Progenitor cell of endocrine pancreas (in vitro differentiated cells): Measurements from ENCODE around the gene IL12RB1. TPM values are rescaled to one million over a fixed set of nuclear protein-coding genes. Genes with fewer than 3 reads are reported as not detected.

Source experiments
- DNase-seq: peaks from one replicate; pipeline ENCODE4 v3.0.0; 2021; ENCODE audit warnings: low spot score; ENCODE audit not compliant: unreplicated experiment
- H3K27ac Mint-ChIP-seq: 2 replicates; pipeline ENCODE4 v1.8.0; 2021; ENCODE audit warnings: mild to moderate bottlenecking, moderate library complexity, mixed read lengths
- H3K27me3 Mint-ChIP-seq: 2 replicates; pipeline ENCODE4 v1.8.0; 2021; ENCODE audit warnings: mixed read lengths
- H3K36me3 Mint-ChIP-seq: 2 replicates; pipeline ENCODE4 v1.8.0; 2022; ENCODE audit warnings: mixed read lengths; ENCODE audit not compliant: insufficient read depth
- H3K4me1 Mint-ChIP-seq: 2 replicates; pipeline ENCODE4 v1.8.0; 2021; ENCODE audit warnings: low read depth, mixed read lengths
- H3K4me3 Mint-ChIP-seq: 2 replicates; pipeline ENCODE4 v1.8.0; 2021; ENCODE audit warnings: low read depth, mild to moderate bottlenecking, moderate library complexity, mixed read lengths
- H3K9me3 Mint-ChIP-seq: 2 replicates; pipeline ENCODE4 v1.8.0; 2021; ENCODE audit warnings: low read depth, mixed read lengths
- long read RNA-seq: library from polyadenylated mRNA; unstranded; transcript quantifications from one replicate; pipeline ENCODE4 v2.0.0, GENCODE V29; 2020
- total RNA-seq: library from RNA; stranded (reverse); gene quantifications from 2 replicates; pipeline ENCODE4 v1.2.1, GENCODE V29; 2021
- TF ChIP-seq, protein P1 (sequence below): fragments of 200-600 bp; sonication (generic); IDR thresholded peaks from one replicate; pipeline ENCODE4 v1.5.0; 2021; ENCODE audit warnings: antibody characterized with exemption, mild to moderate bottlenecking; ENCODE audit not compliant: unreplicated experiment

The IL12RB1 gene
- not detected in 2 replicates for total RNA-seq
- long read RNA-seq, result 0 reads

DNA sequence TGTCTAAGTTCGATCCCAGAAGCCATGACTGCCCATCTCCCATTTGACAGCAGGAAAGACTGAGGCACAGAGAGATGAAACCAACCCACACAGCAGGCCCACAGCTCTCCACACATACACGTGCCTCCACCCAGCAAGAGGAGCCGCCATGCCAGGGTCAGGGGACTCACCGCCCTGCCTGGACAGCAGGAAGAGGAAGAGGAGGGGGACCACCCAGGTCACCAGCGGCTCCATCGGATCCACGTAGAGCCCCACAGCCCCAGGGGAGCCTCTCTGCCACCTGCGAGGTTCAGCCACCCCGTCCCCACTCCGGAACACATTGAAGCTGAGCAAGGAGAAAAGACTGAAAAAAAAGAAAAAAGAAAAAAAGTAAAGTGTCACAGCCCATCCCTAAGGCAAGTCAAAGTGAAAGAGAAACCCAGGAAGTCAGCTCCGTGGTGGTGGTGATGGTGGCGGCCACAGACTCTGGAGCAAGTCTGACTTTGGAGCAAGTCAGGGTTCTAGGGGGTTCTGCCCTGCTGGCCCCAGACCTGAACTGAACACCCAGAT is at the start of gene IL12RB1:
Gene IL12RB1, minus strand, starts transcription at position 345 of the 549 bp plus-strand sequence. Its CDS starts 111 bp downstream, at position 234.
- no peaks in the 10 kb centered on the region for H3K36me3 Mint-ChIP-seq
- H3K4me1 Mint-ChIP-seq, result no peaks in the 10 kb centered on the region

DNA sequence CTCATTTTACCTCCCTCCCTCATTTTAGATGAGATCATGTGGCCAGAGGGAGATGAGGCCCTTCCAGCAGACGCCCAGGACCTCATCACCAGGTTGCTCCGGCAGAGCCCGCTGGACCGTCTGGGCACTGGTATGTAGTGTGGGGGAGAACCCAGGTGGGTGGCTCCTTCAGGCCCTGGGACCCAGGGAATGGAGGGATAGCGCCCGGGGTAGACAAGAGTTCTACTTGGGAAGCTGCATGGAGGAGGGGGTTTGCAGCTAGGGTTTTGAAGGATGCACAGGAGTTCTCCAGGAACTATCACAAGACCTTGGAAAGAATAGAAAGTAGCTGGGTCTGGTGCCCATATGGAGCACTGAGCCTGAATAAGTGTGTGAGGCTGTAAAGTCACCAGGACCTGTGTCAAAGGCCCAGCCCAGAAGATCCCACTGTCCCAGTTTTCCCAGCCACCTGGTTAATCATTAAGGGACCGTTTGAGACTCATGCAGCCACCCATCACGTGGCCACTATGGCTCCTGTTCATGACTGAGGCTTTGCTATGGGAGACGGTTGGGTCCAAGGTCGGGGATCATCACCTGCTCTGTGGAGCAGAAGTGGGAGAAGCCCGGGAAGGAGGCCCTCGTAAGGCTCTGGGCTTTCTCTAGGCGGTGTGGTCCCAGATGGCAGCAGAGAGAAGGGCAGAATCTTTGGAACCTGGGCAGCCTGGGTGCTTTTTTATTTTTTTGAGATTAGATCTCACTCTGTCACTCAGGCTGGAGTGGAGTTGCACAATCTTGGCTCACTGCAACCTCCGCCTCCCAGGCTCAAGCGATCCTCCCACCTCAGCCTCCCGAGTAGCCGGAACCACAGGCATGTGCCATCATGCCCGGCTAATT is 49.2 kb upstream of the IL12RB1 start:
- peaks cover 18% of the 10 kb centered on the region for H3K36me3 Mint-ChIP-seq
- H3K9me3 Mint-ChIP-seq, result no peaks in the 10 kb centered on the region
- peaks cover 9% of the 10 kb centered on the region for H3K4me1 Mint-ChIP-seq
- no peak overlapping the region for H3K4me3 Mint-ChIP-seq
- no peaks in the 10 kb centered on the region for H3K27me3 Mint-ChIP-seq
- TF ChIP-seq, protein P1, sequence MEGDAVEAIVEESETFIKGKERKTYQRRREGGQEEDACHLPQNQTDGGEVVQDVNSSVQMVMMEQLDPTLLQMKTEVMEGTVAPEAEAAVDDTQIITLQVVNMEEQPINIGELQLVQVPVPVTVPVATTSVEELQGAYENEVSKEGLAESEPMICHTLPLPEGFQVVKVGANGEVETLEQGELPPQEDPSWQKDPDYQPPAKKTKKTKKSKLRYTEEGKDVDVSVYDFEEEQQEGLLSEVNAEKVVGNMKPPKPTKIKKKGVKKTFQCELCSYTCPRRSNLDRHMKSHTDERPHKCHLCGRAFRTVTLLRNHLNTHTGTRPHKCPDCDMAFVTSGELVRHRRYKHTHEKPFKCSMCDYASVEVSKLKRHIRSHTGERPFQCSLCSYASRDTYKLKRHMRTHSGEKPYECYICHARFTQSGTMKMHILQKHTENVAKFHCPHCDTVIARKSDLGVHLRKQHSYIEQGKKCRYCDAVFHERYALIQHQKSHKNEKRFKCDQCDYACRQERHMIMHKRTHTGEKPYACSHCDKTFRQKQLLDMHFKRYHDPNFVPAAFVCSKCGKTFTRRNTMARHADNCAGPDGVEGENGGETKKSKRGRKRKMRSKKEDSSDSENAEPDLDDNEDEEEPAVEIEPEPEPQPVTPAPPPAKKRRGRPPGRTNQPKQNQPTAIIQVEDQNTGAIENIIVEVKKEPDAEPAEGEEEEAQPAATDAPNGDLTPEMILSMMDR, result no peak
- no peak overlapping the region for H3K27ac Mint-ChIP-seq
- no peak for DNase-seq

More for the DNA sequence above, at the start of gene IL12RB1:
- TF ChIP-seq, protein P1, result no peak
- DNase-seq, result no peak
- Mint-ChIP-seq H3K27me3 (peaks cover 8% of the 10 kb centered on the region), H3K27ac (no peak within 1 kb of the TSS), H3K9me3 (no peaks in the 10 kb centered on the region), H3K4me3 (no peak within 1 kb of the TSS)

DNA sequence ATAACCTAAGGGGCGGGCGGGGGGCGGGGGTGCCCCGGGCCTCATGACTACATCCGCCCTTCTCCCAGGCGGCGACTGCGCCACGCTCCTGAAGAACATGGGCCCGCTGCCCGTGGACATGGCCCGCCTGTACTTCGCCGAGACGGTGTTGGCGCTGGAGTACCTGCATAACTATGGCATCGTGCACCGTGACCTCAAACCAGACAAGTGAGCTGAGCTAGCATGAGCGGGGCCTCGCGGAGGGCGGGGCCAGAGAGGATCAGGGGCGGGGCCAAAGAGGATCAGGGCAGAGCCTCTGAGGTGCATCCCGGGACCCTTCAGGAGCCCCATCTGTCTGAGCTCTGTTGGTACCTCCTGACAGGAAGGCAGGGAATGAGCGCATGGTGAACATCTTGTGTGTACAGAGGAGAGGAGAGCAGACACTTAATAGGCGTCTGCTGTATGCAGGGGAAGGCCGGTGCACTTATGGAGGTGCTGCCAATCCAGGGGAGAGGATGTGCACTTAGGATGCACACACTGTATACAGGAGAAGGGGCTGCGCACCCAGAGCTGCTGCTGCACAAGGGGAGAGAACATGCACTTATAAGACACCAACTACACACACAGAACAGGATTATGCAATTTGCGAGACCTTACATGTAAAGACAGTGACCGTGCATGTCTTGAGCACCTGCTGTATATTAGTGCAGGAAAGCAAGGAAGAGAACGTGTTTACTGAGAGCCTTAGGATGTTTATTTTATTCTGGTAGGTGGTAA is 45.3 kb upstream of the IL12RB1 start:
- Mint-ChIP-seq H3K4me1 (peaks cover 9% of the 10 kb centered on the region), H3K4me3 (no peak overlapping the region), H3K27ac (no peak overlapping the region), H3K9me3 (no peaks in the 10 kb centered on the region), H3K36me3 (peaks cover 14% of the 10 kb centered on the region), H3K27me3 (no peaks in the 10 kb centered on the region)
- TF ChIP-seq, protein P1, result no peak
- DNase-seq, result no peak

DNA sequence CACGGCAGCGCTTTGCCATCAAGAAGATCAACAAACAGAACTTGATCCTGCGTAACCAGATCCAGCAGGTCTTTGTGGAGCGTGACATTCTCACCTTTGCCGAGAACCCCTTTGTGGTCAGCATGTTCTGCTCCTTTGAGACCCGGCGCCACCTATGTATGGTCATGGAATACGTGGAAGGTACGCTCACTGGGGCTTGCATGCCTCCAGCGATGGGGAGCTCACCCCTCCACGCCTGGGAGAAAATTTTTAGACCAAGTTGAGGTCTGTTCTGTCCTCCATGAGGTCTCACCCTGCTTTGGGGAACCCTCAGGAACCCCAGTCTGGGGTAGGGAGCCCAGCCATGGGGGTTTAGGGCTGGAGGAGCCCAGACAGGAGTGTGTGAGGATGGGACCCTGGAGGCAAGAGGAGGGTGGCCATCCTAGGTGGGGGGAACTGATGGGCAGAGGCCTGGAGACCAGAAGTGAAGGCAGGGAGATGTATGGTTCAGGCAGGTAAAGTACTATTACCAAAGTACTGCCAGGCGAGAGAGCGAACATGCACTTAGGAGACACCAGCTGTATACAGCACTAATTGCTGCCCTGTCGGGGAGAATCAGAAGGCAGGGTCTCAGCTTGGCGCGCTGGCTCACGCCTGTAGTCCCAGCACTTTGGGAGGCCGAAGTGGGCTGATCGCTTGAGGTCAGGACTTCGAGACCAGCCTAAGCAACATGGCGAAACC is 43.9 kb upstream of the IL12RB1 start:
- Mint-ChIP-seq H3K4me3 (no peak overlapping the region), H3K27ac (peak overlapping the region; percentile 67), H3K4me1 (peaks cover 4% of the 10 kb centered on the region), H3K27me3 (no peaks in the 10 kb centered on the region), H3K36me3 (peaks cover 15% of the 10 kb centered on the region), H3K9me3 (no peaks in the 10 kb centered on the region)
- TF ChIP-seq, protein P1, result no peak
- no peak for DNase-seq
